Activated CD4-positive, alpha-beta T cell treated with anti-CD3 and anti-CD28 coated beads, Interleukin-10, Interleukin-2, amounts not matched to agents 100 ng/mL and 50 ng/mL, durations not matched to agents 16 hours and 8 hours (primary cell): ENCODE data around the gene PIK3C2B.

Experiments
- DNase-seq: peaks from one replicate; pipeline ENCODE4 v3.0.0-alpha.2; 2020

The PIK3C2B gene

GRCh38 chr1:204456826-204457442, 37.7 kb downstream of the PIK3C2B start:
- DNase-seq: no peak

GRCh38 chr1:204455831-204456145, 38.8 kb downstream of the PIK3C2B start:
- no peak for DNase-seq

DNA sequence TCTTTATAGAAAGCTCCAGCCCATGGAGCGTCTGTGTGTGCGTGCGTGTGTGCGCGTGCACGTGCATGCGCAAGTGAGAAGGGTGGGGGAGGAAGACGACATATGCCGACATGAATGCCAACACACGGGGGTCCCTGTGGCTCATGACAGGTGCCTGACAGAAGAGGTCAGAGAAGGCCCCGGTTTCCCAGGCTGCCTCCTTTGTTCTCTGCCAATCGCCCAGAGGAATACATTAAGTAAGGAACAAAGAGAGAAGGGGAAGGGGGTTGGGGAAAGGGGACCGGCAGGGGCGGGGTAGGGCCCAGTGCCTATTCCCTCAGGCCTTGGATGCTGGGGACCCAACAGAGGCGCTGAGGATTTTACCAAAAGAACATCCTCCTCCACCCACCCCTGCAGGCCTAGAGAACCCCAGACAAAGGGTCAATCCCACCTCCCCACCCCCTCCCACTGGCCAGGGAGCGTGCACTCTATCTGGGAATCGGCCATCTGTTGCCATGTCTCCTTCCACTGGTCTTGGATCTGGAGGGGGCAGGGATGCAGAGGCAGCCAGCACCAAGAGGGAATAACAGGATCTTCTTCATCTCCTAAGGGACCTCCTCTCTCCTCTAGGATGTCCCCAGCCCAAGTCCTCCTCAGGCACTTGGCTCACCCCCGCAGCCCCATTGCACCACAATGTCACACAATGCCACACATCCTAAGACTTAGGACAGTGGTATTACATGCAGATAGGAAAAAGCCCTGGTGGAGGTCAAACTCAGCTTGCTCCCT, 39.4 kb downstream of the PIK3C2B start:
- no peak for DNase-seq

DNA sequence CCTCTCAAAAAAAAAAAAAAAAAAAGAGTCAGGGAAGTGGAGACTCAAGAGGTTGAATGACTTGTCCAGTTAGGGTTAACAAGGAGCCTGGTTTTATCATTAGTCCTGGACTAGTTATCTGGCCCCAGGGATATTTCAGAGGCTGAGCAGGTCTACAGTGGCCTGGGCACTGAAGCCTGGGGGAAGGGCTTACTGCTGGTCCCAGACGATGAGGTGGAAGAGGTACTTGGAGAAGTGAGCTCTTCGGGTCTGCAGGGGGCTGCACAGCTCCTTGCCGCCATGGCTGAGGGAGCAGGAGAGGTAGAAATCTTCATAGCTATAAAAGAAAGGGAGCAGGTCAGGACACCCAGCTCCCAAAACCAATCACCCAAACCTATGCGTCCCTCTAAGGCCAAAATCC, 40.1 kb downstream of the PIK3C2B start:
- no peak for DNase-seq

GRCh38 chr1:204453141-204453772, 41.3 kb downstream of the PIK3C2B start:
- DNase-seq: peak; percentile 77

DNA sequence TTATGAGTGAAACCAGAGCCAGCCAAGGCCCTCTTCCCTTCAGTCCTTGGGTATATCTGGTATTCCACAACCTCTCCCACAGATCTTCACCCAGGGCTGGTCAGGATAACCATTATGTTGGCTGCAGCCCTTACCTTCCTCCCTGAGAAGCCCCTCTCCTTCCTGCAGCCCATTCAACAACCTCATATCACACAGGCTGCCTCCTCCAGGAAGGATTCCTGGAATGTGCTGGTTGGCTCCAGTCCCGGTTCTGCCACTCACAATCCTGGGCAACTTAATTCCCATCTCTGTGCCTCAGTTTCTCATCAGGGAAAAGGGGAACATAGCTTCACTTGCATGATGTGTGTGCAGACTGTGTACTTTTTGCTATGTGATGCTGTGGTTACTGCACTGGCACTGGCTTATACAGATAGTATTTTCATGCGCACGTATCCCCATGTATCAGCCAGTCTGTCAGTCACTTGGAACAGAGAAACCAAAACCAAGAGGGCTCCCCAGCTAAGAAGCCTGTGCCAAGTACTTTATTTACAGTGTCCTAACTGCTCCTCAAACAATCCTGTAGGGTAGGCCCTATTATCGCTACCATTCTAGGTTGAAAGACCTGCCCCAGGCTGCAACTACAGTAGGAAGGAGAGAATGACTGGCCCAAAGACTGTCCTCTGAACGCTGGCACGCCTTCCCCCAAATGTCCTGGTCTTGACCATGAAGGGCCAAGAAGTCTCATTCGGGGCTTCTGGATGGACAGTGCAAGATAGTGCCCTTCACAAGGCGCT, 43.1 kb downstream of the PIK3C2B start:
- no peak for DNase-seq

DNA sequence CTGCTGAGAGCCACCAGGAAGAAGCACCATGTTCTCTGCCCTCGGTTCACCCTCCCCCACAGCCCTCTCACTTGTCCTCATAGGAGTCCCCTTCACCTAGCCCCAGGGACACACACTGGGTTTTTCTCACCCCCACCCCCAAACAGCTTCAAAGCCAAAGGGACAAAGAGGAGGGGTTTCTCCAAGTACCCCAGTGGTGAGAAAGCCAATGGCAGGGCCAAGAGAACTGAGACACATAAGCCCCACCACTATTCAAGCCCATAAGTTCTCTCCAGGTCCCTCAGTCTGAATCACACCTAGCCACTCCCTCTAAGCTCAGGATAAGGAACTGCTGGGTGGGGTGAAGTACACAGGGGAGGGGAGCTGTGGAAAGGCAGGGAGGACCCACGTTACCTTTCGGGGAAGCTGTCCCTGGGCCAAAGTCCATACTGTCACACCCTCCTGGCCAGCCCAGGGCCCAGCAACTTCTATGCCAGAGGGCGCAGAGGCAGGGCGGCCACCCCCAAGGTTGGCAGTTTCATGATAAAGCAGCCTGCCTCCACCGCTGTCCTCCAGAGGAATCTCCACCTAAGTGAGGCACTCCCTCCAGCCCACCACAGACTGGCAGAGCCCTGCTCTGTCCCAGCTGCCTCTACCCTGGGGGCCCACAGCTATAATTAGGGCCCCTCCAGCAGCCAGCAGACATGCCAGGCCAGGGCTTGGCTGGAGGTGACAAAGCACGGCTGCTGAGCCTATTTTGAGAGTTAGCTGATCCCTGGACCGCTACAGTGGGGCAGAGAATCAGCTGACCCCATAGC, 43.9 kb downstream of the PIK3C2B start:
- no peak for DNase-seq

DNA sequence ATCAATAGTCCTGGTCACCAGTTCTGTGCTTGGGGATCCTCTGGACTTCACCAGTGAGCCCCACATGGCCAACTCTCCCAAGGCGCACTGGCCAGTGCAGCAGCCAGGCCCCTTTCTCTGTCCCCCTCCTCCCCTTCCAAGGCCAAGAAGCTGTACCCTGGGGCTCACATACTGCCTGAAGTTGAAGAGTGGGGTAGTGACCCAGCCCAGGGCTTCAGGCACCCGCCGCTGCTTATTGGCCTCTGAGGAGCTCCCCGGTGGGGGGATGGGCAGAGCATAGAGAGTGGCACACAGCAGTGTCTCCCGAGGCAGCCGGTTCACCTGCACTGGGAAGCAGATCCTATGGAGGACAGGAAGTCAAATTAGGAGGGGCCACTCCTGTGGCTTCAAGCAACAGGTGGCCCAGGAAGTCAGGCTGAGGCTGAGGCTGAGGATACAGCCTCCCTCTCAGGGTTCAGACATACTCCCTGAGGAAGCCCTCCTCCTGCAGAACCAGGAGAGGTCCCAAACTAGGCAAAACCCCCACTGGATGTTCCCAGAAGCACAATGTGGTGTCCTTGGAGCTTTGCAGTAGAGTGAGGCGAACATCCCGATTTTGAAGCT, 44.8 kb downstream of the PIK3C2B start:
- DNase-seq: no peak

- no peak for DNase-seq
Measured at GRCh38 chr1:204448991-204449677, 45.5 kb downstream of the PIK3C2B start.

DNA sequence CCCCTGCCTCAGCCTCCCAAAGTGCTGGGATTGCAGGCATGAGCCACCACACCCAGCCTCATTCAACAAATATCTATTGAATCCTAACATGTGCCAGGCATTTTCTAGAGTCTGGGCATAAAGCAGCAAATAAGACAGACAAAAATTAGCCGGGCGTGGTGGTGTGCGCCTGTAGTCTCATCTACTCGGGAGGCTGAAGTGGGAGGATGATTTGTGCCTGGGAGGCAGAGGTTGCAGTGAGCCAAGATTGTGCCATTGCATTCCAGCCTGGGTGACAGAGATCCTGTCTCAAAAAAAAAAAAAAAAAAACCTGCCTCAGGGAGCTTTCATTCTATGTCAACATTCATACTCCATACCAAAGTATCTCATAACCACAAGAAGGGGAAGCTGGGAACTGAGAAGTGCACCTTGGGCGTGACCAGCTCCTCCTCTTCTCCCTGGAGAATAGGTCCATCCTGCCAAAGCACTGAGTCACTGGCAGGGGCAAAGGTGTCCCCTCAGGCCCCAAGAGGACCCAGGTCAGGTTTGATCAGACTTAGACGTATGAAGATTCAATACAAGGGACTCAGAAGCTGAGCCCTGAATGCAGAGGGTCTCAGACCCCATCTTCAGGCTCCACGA, 46.2 kb downstream of the PIK3C2B start:
- no peak for DNase-seq

DNA sequence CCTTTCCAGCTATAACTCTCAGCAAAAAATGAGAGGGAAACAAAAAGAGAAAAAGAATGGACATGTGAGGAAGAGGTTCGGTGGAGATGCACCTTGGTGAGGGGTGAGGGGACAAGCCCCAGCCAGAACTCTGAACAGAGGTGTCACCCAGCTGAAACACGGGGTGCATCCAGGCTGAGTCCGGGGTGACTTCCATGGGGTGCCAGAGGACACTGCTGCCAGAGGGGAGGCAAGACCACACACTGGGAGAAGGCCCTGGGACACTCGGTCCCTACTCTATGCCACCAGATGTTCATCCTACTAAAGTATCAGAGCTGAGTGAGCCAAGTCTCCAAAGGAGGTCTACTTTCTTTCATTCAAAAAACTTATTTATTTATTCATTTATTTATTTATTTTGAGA, 46.9 kb downstream of the PIK3C2B start:
- DNase-seq: no peak

DNA sequence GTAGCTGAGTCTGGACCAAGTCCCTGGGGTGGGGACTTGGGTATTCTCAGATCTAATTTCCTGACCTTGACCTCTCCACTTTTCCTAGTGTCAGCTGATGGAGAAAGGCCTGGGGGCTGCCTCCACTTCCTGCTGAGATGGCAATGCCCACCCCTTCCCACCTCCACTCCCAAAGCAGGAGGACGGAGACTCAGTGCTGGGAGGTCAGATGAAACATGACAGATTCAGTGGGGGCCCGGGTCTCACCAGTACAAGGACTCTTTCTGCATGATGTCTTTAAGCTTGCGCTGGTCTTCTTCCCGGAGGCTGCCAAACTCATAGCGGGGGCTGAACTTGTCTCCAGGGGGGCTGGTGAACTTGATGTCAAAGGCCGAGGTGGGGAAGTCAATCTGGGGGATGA, 47.4 kb downstream of the PIK3C2B start:
- DNase-seq: no peak

GRCh38 chr1:204446413-204447111, 48.0 kb downstream of the PIK3C2B start:
- DNase-seq: peak; percentile 79

DNA sequence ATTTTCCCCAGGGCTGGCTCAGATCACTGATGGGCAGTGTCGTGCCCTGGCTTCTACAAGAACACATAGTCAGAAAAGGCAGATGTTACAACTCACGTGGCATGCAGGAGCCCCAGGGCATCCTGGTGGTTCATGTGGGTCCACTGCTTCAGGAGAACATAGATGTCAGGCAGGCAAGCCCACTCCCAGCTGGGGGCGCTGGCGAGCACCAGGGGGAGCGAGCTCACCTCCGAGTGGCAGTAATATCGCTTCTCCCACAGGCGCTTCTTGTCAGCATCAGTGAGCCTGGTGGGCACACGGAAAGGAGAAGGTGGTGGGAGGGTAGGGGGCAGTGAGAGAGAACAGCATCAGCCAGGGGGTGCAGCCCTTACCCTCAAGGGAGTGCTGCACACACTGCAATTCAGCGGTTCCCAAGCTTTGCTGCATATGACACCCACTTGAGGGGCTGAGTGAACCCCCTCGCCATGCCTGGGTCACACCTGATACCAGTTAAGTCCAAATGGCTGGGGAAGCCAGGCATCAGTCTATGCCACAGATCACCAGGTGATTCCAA, 48.7 kb downstream of the PIK3C2B start:
- peak; percentile 60 for DNase-seq
